HCT116 (cell line): ENCODE results near the gene SLC27A3. TPM values are rescaled to one million over a fixed set of nuclear protein-coding genes. Genes with fewer than 3 reads are reported as not detected.

Experiments used
- ATAC-seq: fragments of 200-7000 bp; cut with Tn5 transposase; 2 replicates; pipeline ENCODE4 v1.9.1; 2020; ENCODE audit warnings: mild to moderate bottlenecking, moderate library complexity
- BruUV-seq: library from RNA; stranded (reverse); fragments of 400-500 nt; replicated peaks from 2 replicates; lab custom pipeline; 2021; lab: Mats Ljungman, UMichigan
- CTCF ChIA-PET: fragments of 300-600 bp; sonication (Branson Sonifier 250); formaldehyde crosslinking; loops from one replicate; lab custom pipeline; 2021; ENCODE audit warnings: antibody characterized with exemption; lab: Charles Lee
- POLR2A ChIA-PET: fragments of 300-600, 350-600 bp; sonication (Branson Sonifier 250); formaldehyde crosslinking; loops from one replicate; lab custom pipeline; 2021; ENCODE audit warnings: antibody characterized with exemption; lab: Charles Lee
- RAD21 ChIA-PET, 2 experiments: fragments of 300-600 bp; sonication (Branson Sonifier 250); formaldehyde crosslinking; loops; one replicate each; lab custom pipeline; 2023; ENCODE audit warnings: low total read pairs in 2 of 2; ENCODE audit not compliant: uncharacterized antibody in 2 of 2, unreplicated experiment in 2 of 2, low non-redundant PET in 1 of 2; lab: Charles Lee
- DNase-seq: peaks from one replicate; pipeline ENCODE4 v3.0.0-alpha.2; 2010; ENCODE audit warnings: low read depth, low spot score
- H2AFZ ChIP-seq: fragments of 200-600 bp; shearing (Covaris generic), sonication (generic); 2 replicates; pipeline ENCODE4 v1.6.1; 2017; ENCODE audit warnings: low read depth, mixed run types, mixed read lengths, antibody characterized with exemption, low read length; ENCODE audit not compliant: poor library complexity, severe bottlenecking
- H3K27ac ChIP-seq: 2 replicates; pipeline ENCODE4 v1.5.1; 2012; ENCODE audit warnings: low read depth, low read length
- H3K27me3 ChIP-seq: fragments of 200-600 bp; sonication (generic); 2 replicates; pipeline ENCODE4 v1.6.1; 2016; ENCODE audit warnings: mixed run types, low read length, mixed read lengths; ENCODE audit not compliant: insufficient read depth
- H3K36me3 ChIP-seq, 2 experiments: fragments of 200-500 bp in 1 of 2; fragments of 200-600 bp in 1 of 2; sonication (Bioruptor generic) in 1 of 2; sonication (generic) in 1 of 2; 2 replicates each; pipeline versions ENCODE4 v1.5.1 to v1.6.1; 2014 to 2016; ENCODE audit warnings: low read length in 2 of 2, inconsistent platforms in 1 of 2, mixed read lengths in 1 of 2, mixed run types in 1 of 2; ENCODE audit not compliant: insufficient read depth in 2 of 2, control insufficient read depth in 1 of 2
- H3K4me1 ChIP-seq, 2 experiments: fragments of 200-600 bp in 1 of 2; sonication (generic) in 1 of 2; 2 replicates each; pipeline versions ENCODE4 v1.5.1 to v1.6.1; 2012 to 2017; ENCODE audit warnings: low read length in 2 of 2, inconsistent platforms in 1 of 2, mild to moderate bottlenecking in 1 of 2, mixed read lengths in 1 of 2, mixed run types in 1 of 2, moderate library complexity in 1 of 2; ENCODE audit not compliant: insufficient read depth in 2 of 2, control insufficient read depth in 1 of 2
- H3K4me2 ChIP-seq: fragments of 200-600 bp; sonication (generic); 2 replicates; pipeline ENCODE4 v1.6.1; 2017; ENCODE audit warnings: mixed run types, low read length, mixed read lengths
- H3K4me3 ChIP-seq, 2 experiments: fragments of 200-600 bp in 1 of 2; sonication (generic) in 1 of 2; replicated peaks in 1 of 2; 2 replicates each; pipeline ENCODE4 v1.5.1; 2011 to 2016; ENCODE audit warnings: low read length in 2 of 2, control low read depth in 1 of 2, low read depth in 1 of 2, mild to moderate bottlenecking in 1 of 2, mixed read lengths in 1 of 2, mixed run types in 1 of 2
- H3K79me2 ChIP-seq: fragments of 200-600 bp; sonication (generic); 2 replicates; pipeline ENCODE4 v1.6.1; 2017; ENCODE audit warnings: mild to moderate bottlenecking, mixed run types, low read length, moderate library complexity, mixed read lengths; ENCODE audit not compliant: insufficient read depth
- H3K9ac ChIP-seq: fragments of 200-600 bp; sonication (generic); 2 replicates; pipeline ENCODE4 v1.6.1; 2016; ENCODE audit warnings: low read length, mixed read lengths
- H3K9me2 ChIP-seq: fragments of 200-600 bp; sonication (generic), shearing (Covaris generic); 2 replicates; pipeline ENCODE4 v1.6.1; 2017; ENCODE audit warnings: mixed run types, mild to moderate bottlenecking, moderate library complexity; ENCODE audit not compliant: insufficient read depth
- H3K9me3 ChIP-seq, 2 experiments: fragments of 200-500 bp in 1 of 2; fragments of 200-600 bp in 1 of 2; sonication (Bioruptor generic) in 1 of 2; sonication (generic) in 1 of 2; 2 replicates each; pipeline ENCODE4 v1.6.1; 2014 to 2017; ENCODE audit warnings: low read length in 2 of 2, mixed read lengths in 2 of 2, inconsistent platforms in 1 of 2, low read depth in 1 of 2, mild to moderate bottlenecking in 1 of 2, mixed run types in 1 of 2, moderate library complexity in 1 of 2; ENCODE audit not compliant: control insufficient read depth in 1 of 2, insufficient read depth in 1 of 2
- H4K20me1 ChIP-seq: fragments of 200-600 bp; sonication (generic), shearing (Covaris generic); 2 replicates; pipeline ENCODE4 v1.6.1; 2017; ENCODE audit warnings: mixed run types, mild to moderate bottlenecking, moderate library complexity; ENCODE audit not compliant: insufficient read depth
- ATF3 ChIP-seq: IDR thresholded peaks from 2 replicates; pipeline ENCODE4 v1.6.1; 2012
- CEBPB ChIP-seq: IDR thresholded peaks from 2 replicates; pipeline ENCODE4 v1.6.1; 2012; ENCODE audit warnings: low read depth
- CTCF ChIP-seq, 3 experiments: fragments of 200-600 bp in 1 of 3; sonication (generic) in 1 of 3; IDR thresholded peaks in 2 of 3; conservative IDR thresholded peaks in 1 of 3; 2 replicates each; pipeline ENCODE4 v1.5.1; 2012 to 2017; ENCODE audit warnings: low read depth in 2 of 3, low read length in 2 of 3, antibody characterized with exemption in 1 of 3, borderline replicate concordance in 1 of 3, control low read depth in 1 of 3, mild to moderate bottlenecking in 1 of 3, mixed read lengths in 1 of 3, mixed run types in 1 of 3, moderate library complexity in 1 of 3; ENCODE audit not compliant: insufficient read depth in 1 of 3
- EGR1 ChIP-seq: IDR thresholded peaks from 2 replicates; pipeline ENCODE4 v1.6.1; 2012; ENCODE audit warnings: low read depth
- ELF1 ChIP-seq: IDR thresholded peaks from 2 replicates; pipeline ENCODE4 v1.6.1; 2012; ENCODE audit warnings: low read depth, borderline replicate concordance
- EZH2phosphoT487 ChIP-seq: fragments of 200-600 bp; IDR thresholded peaks from 2 replicates; pipeline ENCODE4 v1.6.1; 2018; ENCODE audit warnings: antibody characterized with exemption, borderline replicate concordance
- FOSL1 ChIP-seq: IDR thresholded peaks from 2 replicates; pipeline ENCODE4 v1.6.1; 2012; ENCODE audit warnings: low read depth
- JUND ChIP-seq: IDR thresholded peaks from 2 replicates; pipeline ENCODE4 v1.6.1; 2012
- RAD21 ChIP-seq: IDR thresholded peaks from 2 replicates; pipeline ENCODE4 v1.6.1; 2012; ENCODE audit warnings: low read depth, mild to moderate bottlenecking
- REST ChIP-seq: IDR thresholded peaks from 2 replicates; pipeline ENCODE4 v1.6.1; 2012; ENCODE audit warnings: low read depth
- SIN3A ChIP-seq: IDR thresholded peaks from 2 replicates; pipeline ENCODE4 v1.6.1; 2012; ENCODE audit warnings: low read depth
- SRF ChIP-seq: IDR thresholded peaks from 2 replicates; pipeline ENCODE4 v1.6.1; 2012; ENCODE audit warnings: low read depth
- TCF7L2 ChIP-seq: IDR thresholded peaks from 2 replicates; pipeline ENCODE4 v1.7.0; 2011; ENCODE audit warnings: borderline replicate concordance, inconsistent platforms; ENCODE audit not compliant: insufficient read depth, insufficient read length; ENCODE audit errors: extremely low read depth
- ZBTB33 ChIP-seq: IDR thresholded peaks from 2 replicates; pipeline ENCODE4 v1.6.1; 2011; ENCODE audit warnings: mild to moderate bottlenecking, low read length, moderate library complexity; ENCODE audit not compliant: insufficient replicate concordance; ENCODE audit errors: extremely low read depth
- ZFX ChIP-seq: fragments of 450-650 bp; IDR thresholded peaks from 2 replicates; pipeline ENCODE4 v1.6.1; 2017
- intact Hi-C: fragments of 100-400 bp; cut with micrococcal nuclease; formaldehyde crosslinking; loops from 2 replicates; pipeline ENCODE4 v1.10.0; 2022
- total RNA-seq: library from RNA; stranded (reverse); gene quantifications from one replicate; pipeline ENCODE4 v1.2.1, GENCODE V29; 2021; ENCODE audit not compliant: unreplicated experiment

SLC27A3 gene
- total RNA-seq, 1 experiment from 2014 or later: 14.3 TPM

GRCh38 chr1:153774780-153775457 is at the start of gene SLC27A3 (continued):
- TF ChIP-seq ZBTB33: no peak

- intact Hi-C loops: no loop called here
- Histone ChIP-seq H3K27ac (peak within 1 kb of the TSS; percentile 96), H4K20me1 (no peaks in the 10 kb centered on the region), H3K79me2 (peaks cover 20% of the 10 kb centered on the region), H3K9ac (peak within 1 kb of the TSS; percentile 87), H3K36me3 (0 out of 4 replicates have a peak, but pooled peaks cover 0 to 2% of the 10 kb centered on the region in 2 experiments), H3K4me1 (peaks cover 3 to 32% of the 10 kb centered on the region in 2 experiments; a peak in 3 of 4 replicates), H3K4me3 (peak within 1 kb of the TSS; percentile 62 to 100), H3K9me3 (no peaks in the 10 kb centered on the region), H3K9me2 (no peaks in the 10 kb centered on the region), H3K27me3 (no peaks in the 10 kb centered on the region), H3K4me2 (peak within 1 kb of the TSS; percentile 100), H2AFZ (no peak within 1 kb of the TSS)
- POLR2A ChIA-PET: interaction anchor here (0.6 to 2.5 kb wide), 10 partner anchors 15 to 1424 kb away, joined by 3 to 9 read pairs (median 4); partner anchors contain the start of genes ILF2, S100A13 and S100A14
- RAD21 ChIA-PET: no interaction called here
- peak; percentile 99 for ATAC-seq
- BruUV-seq: TSS peak; percentile 81
- CTCF ChIA-PET: interaction anchor here (1.0 kb wide), 1 partner anchor 217 kb away, joined by 4 read pairs; no protein-coding TSS in a partner anchor
- DNase-seq: peak; percentile 99
- no peak for TF ChIP-seq SIN3A
- TF ChIP-seq ATF3: no peak
- no peak for TF ChIP-seq EZH2phosphoT487
- TF ChIP-seq TCF7L2: peak; percentile 26
- TF ChIP-seq ZFX: no peak
- TF ChIP-seq JUND: no peak
- TF ChIP-seq CEBPB: no peak
- no peak for TF ChIP-seq FOSL1
- TF ChIP-seq REST: no peak
- peak; percentile 65 for TF ChIP-seq ELF1
- TF ChIP-seq SRF: no peak
- TF ChIP-seq CTCF (IDR thresholded peaks at IDR 0.05 in 2 of 3, conservative IDR thresholded peaks at IDR 0.05 in 1 of 3; ENCODE audit: borderline replicate concordance in 1 of 3, insufficient read depth in 1 of 3, low read depth in 2 of 3, low read length in 2 of 3): peak in 1 of 3 experiments; percentile 5; a peak in 1 of 6 replicates
- no peak for TF ChIP-seq RAD21
- TF ChIP-seq EGR1: no peak
Observed at GRCh38 chr1:153727463-153728304, 47.5 kb upstream of the SLC27A3 start, which contains the start of gene INTS3. INTS3 (plus strand) TSS chr1:153728050; CDS start chr1:153728635, 585 bp downstream.
